Transverse colon (tissue), 4 donors: ENCODE measurements around the gene PIAS4. TPM values are rescaled to one million over a fixed set of nuclear protein-coding genes. Genes with fewer than 3 reads are reported as not detected.
A peak's percentile ranks its signal among the peaks of the same experiment; 100 is the strongest.

ENCODE experiments used
- DNase-seq: peaks from one replicate; pipeline ENCODE4 v3.0.0-alpha.2; 2019
- H3K27ac ChIP-seq, 4 donors: fragments of 200-600 bp; sonication (generic); 2 replicates each; pipeline ENCODE4 v1.5.1; 2016 to 2018; ENCODE audit warnings: inconsistent platforms in 4 of 4
- H3K27me3 ChIP-seq: fragments of 200-600 bp; sonication (generic); 2 replicates; pipeline ENCODE4 v1.5.1; 2017; ENCODE audit warnings: inconsistent platforms
- H3K36me3 ChIP-seq, 4 donors: fragments of 200-600 bp; sonication (generic); 2 replicates each; pipeline ENCODE4 v1.5.1; 2017 to 2019; ENCODE audit warnings: inconsistent platforms in 4 of 4
- H3K4me1 ChIP-seq, 4 donors: fragments of 200-600 bp; sonication (generic); 2 replicates each; pipeline ENCODE4 v1.5.1; 2017 to 2020; ENCODE audit warnings: inconsistent platforms in 4 of 4
- H3K4me3 ChIP-seq, 4 donors: fragments of 200-600 bp; sonication (generic); 1 replicate in 1 of 4; 2 replicates in 3 of 4; pipeline versions ENCODE4 v1.5.1 to v1.6.1; 2017 to 2019; ENCODE audit warnings: inconsistent platforms in 4 of 4
- H3K9me3 ChIP-seq, 2 donors: fragments of 200-600 bp; sonication (generic); 2 replicates each; pipeline ENCODE4 v1.5.1; 2017 to 2019; ENCODE audit warnings: inconsistent platforms in 2 of 2
- EP300 ChIP-seq: sonication (generic); formaldehyde crosslinking; IDR thresholded peaks from one replicate; pipeline ENCODE4 v1.6.1; 2017; ENCODE audit warnings: antibody characterized with exemption, low read depth
- POLR2A ChIP-seq: fragments of 450-650 bp; IDR thresholded peaks from one replicate; pipeline ENCODE4 v1.6.1; 2016; ENCODE audit warnings: antibody characterized with exemption, mild to moderate bottlenecking, moderate library complexity
- POLR2AphosphoS5 ChIP-seq, 3 donors: sonication (generic); formaldehyde crosslinking; IDR thresholded peaks; one replicate each; pipeline ENCODE4 v1.6.1; 2016; ENCODE audit warnings: antibody characterized with exemption in 3 of 3
- WGBS, 2 donors: methylation state at CpG; one replicate each; pipeline ENCODE4 v1.1.5; 2018; ENCODE audit warnings: low coverage in 1 of 2; 5-methylcytosine and 5-hydroxymethylcytosine counted together
- in situ Hi-C, 4 donors: fragments of 200-750 bp; cut with MboI; loops; one replicate each; pipeline versions ENCODE4 v1.15.0 to v1.15.1; 2017; ENCODE audit warnings: low sequenced_read_pairs in 3 of 4, low pct_ligation_motif_present in 1 of 4, low pct_unique_long_range_greater_than_20kb in 1 of 4
- intact Hi-C: fragments of 100-400 bp; cut with DNase I; formaldehyde crosslinking; loops from one replicate; pipeline ENCODE4 v1.15.1; 2023; ENCODE audit warnings: low total_unique reads
- total RNA-seq, 4 donors: library from RNA; depleted of rRNA; stranded (reverse); fragments of >200 nt; gene quantifications; one replicate each; pipeline ENCODE4 v1.1.0, GENCODE V29; 2016
- TF ChIP-seq, protein P1 (sequence below), 5 experiments: fragments of 200-600 bp in 3 of 5; fragments of 450-650 bp in 2 of 5; sonication (generic) in 3 of 5; IDR thresholded peaks; 1 replicate in 2 of 5; 2 replicates in 3 of 5; pipeline ENCODE4 v1.5.1; 2016 to 2017; ENCODE audit warnings: antibody characterized with exemption in 5 of 5, inconsistent platforms in 3 of 5, mild to moderate bottlenecking in 2 of 5, moderate library complexity in 1 of 5

Gene PIAS4
- total RNA-seq, 4 donors from 2014 or later: 15.5 to 110 (median 23.0) TPM

DNA sequence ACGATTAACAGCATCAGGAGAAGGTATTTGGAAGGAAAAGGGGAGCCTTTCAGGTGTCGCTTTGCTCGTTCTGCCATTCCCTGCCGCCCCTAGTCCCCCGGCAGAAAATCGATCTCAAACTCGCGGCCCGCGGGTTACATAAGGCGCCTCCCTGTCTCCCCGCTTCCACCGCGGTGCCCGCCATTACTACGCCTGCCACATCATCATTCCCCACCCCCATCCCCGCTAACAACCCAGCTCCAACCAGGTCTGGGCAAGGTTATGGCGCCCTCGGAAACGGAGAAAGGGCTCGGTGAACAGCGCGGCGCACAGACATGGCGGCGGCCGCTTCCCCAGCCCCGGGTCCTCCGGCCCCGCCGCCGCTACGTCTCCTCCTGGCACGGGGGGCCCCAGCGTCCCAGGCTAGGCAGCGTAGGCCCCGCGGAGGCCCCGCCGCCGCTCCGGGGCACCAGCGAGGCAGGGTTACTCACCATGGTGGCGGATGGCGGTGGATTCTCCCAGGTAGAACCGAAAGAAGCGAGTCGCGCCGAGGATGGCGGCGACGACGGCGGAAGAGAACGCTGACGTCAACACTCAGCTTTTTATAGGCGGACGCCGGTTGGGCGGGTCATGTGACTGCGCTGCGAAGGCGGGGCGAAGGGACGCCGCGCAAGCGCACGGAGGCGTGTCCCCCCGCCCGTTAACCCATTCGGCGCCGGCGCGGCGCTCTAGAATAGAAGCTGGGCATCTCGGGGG, 22.5 kb upstream of the PIAS4 start, which contains the start of gene EEF2:
Gene EEF2 (minus strand): TSS at position 556 of the 735 bp plus-strand sequence. CDS start 83 bp downstream, at position 473.
- intact Hi-C loops (loop anchor here (5.0 kb wide), 1 partner anchor 82 kb away; the partner anchor contains the start of gene ZBTB7A), in situ Hi-C loops (loop anchor here in 2 of 4 donors (10.0 to 25.0 kb wide), 2 partner anchors 152 to 200 kb away; partner anchors contain the start of genes ANKRD24 (in 2 of the 2) and SIRT6 (in 2 of the 2))
- WGBS, 2 donors: 0% methylated on average over 2 to 76 of the region's 80 CpGs
- TF ChIP-seq EP300 (no peak), POLR2AphosphoS5 (IDR thresholded peaks at IDR 0.05) (peak; percentile 100), POLR2A (peak; percentile 100)
- TF ChIP-seq, protein P1, sequence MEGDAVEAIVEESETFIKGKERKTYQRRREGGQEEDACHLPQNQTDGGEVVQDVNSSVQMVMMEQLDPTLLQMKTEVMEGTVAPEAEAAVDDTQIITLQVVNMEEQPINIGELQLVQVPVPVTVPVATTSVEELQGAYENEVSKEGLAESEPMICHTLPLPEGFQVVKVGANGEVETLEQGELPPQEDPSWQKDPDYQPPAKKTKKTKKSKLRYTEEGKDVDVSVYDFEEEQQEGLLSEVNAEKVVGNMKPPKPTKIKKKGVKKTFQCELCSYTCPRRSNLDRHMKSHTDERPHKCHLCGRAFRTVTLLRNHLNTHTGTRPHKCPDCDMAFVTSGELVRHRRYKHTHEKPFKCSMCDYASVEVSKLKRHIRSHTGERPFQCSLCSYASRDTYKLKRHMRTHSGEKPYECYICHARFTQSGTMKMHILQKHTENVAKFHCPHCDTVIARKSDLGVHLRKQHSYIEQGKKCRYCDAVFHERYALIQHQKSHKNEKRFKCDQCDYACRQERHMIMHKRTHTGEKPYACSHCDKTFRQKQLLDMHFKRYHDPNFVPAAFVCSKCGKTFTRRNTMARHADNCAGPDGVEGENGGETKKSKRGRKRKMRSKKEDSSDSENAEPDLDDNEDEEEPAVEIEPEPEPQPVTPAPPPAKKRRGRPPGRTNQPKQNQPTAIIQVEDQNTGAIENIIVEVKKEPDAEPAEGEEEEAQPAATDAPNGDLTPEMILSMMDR (IDR thresholded peaks at IDR 0.05): peak in 1 of 5 experiments; percentile 30
- no peaks in the 10 kb centered on the region for H3K27me3 ChIP-seq
- no peaks in the 10 kb centered on the region for H3K9me3 ChIP-seq
- DNase-seq: peak; percentile 92
- peaks cover 22 to 45% (median 37%) of the 10 kb centered on the region in 4 donors for H3K4me1 ChIP-seq
- peak within 1 kb of the TSS; percentile 74 to 82 (median 81) for H3K4me3 ChIP-seq
- H3K27ac ChIP-seq: peak within 1 kb of the TSS; percentile 91 to 94 (median 94)
- peaks cover 0 to 40% (median 18%) of the 10 kb centered on the region in 4 donors for H3K36me3 ChIP-seq

DNA sequence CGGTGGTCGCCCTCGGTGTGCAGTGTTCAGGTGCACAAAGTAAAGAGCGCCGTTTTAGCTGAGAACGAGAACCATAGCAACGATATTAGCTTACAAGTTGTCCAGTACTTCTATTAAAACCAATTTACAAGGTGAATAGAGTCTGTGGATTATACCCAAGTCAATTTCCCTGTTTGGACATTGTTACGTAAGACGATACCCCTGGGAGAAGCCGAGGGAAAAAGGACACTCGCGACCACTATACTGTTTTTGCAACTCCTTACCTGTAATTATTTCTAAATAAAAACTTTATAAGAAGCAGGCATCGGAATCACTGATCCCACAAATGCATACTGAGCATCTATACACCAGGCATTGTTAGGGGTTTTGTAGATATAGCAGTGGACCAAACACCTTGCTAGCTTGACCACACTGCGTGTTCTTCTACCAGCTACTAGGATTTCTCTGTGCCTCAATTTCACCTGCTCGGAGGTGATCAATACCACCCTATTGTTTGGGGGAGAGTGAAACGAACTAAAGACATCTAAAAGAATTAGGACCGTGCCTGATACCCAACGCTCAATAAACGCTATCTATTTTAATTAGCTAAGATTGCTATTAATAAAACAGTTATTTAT, 21.8 kb upstream of the PIAS4 start:
- Histone ChIP-seq H3K4me3 (peak overlapping the region; percentile 10 to 81 (median 78)), H3K27ac (peak overlapping the region; percentile 91 to 94 (median 94)), H3K27me3 (no peaks in the 10 kb centered on the region), H3K4me1 (peaks cover 22 to 45% (median 37%) of the 10 kb centered on the region in 4 donors), H3K36me3 (peaks cover 0 to 33% (median 14%) of the 10 kb centered on the region in 4 donors), H3K9me3 (no peaks in the 10 kb centered on the region)
- 3 to 4% methylated on average over 13 to 19 of the region's 19 CpGs for WGBS, 2 donors
- in situ Hi-C loops (loop anchor here in 2 of 4 donors (10.0 to 25.0 kb wide), 2 partner anchors 152 to 199 kb away; partner anchors contain the start of genes ANKRD24 (in 2 of the 2) and SIRT6 (in 2 of the 2)), intact Hi-C loops (loop anchor here (5.0 kb wide), 1 partner anchor 82 kb away; the partner anchor contains the start of gene ZBTB7A)
- no peak for DNase-seq
- TF ChIP-seq, protein P1 (IDR thresholded peaks at IDR 0.05): no peak
- TF ChIP-seq POLR2AphosphoS5 (IDR thresholded peaks at IDR 0.05) (no peak), POLR2A (no peak), EP300 (no peak)

DNA sequence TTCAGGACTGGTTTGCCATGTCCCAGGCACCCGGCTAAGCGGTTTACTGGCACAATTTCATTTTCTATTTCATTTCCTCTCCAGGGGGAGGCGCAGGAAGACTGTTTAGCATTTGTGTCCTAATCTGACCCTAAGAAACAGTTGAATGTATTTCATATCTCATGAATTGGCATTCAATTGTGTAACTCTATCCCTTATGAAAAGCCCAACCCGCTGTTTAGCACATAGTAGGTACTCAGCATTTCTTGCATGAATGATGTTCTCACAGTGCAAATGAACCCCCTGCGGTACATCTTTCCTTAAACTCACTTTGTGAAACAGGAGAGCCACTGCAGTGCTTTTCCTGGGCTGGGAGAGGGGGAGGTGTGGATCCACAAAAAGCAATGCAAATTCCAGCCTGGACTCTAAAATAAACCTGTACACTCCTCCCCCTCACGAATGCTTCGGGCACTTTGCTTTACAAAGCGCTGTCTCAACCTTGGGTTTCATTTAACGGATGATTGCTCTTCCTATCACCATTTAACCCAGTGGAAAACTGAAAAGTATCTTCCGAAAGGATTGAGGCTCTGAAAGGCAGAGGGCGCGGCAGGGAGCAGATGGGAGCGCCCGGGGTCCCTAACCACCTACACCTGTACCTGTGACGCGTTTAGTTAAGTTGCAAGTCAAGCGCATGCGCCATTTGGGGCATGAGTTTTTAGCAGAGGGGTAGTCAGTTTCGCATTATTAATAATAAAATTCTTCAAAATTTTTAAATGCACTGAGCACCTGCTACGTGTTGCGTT, 21.1 kb upstream of the PIAS4 start:
- no peaks in the 10 kb centered on the region for H3K27me3 ChIP-seq
- DNase-seq: peak; percentile 70
- intact Hi-C loops: loop anchor here (5.0 kb wide), 1 partner anchor 81 kb away; the partner anchor contains the start of gene ZBTB7A
- in situ Hi-C loops: loop anchor here in 2 of 4 donors (10.0 to 25.0 kb wide), 2 partner anchors 151 to 198 kb away; partner anchors contain the start of genes ANKRD24 (in 2 of the 2) and SIRT6 (in 2 of the 2)
- no peak for TF ChIP-seq POLR2A
- TF ChIP-seq, protein P1 (IDR thresholded peaks at IDR 0.05): peak; percentile 49 to 76 (median 67)
- peak in 2 of 3 donors; percentile 33 to 38 for TF ChIP-seq POLR2AphosphoS5 (IDR thresholded peaks at IDR 0.05)
- peak overlapping the region; percentile 91 to 94 (median 94) for H3K27ac ChIP-seq
- peaks cover 0 to 26% (median 11%) of the 10 kb centered on the region in 4 donors for H3K36me3 ChIP-seq
- H3K4me3 ChIP-seq: peak overlapping the region in 2 of 4 donors; percentile 81
- WGBS, 2 donors: 3 to 6% methylated on average over 5 to 21 of the region's 21 CpGs
- H3K9me3 ChIP-seq: no peaks in the 10 kb centered on the region
- H3K4me1 ChIP-seq: peaks cover 22 to 45% (median 37%) of the 10 kb centered on the region in 4 donors
